SK-N-MC (cell line): ENCODE data around the gene MYD88.

Experiments
- EZH2 ChIP-seq: fragments of 200-600 bp; sonication (generic); IDR thresholded peaks from one replicate; pipeline ENCODE4 v1.6.1; 2017; ENCODE audit warnings: antibody characterized with exemption
- FOXP2 ChIP-seq: optimal IDR thresholded peaks from 2 replicates; pipeline ENCODE3; 2011; ENCODE audit warnings: mild to moderate bottlenecking, moderate library complexity; ENCODE audit not compliant: insufficient read depth; ENCODE audit errors: extremely low read length, control extremely low read depth
- POLR2AphosphoS5 ChIP-seq: IDR thresholded peaks from 2 replicates; pipeline ENCODE4 v1.6.1; 2012; ENCODE audit warnings: mild to moderate bottlenecking, low read depth, low read length, borderline replicate concordance

GRCh38 chr3:38138349-38139190 lies at the start of gene MYD88:
- peak; percentile 68; the same call in 1 of the 2 replicates for TF ChIP-seq POLR2AphosphoS5
- no peak for TF ChIP-seq EZH2
- TF ChIP-seq FOXP2, result no peak
